ENCODE data around the gene TM9SF1. TPM values are rescaled to one million over a fixed set of nuclear protein-coding genes. Genes with fewer than 3 reads are reported as not detected.

TM9SF1 gene
- total and polyA plus RNA-seq, 2 of the 13 experiments (the other 11 are each of a cell fraction or from before 2014, with no cell fraction given) = 83.2 to 110 TPM

- TF ChIP-seq U2AF2 (IDR thresholded peaks at IDR 0.05; ENCODE audit: low read depth, low read length) = peak; percentile 81; the same call in 1 of the 2 replicates
- TF ChIP-seq BORCS8-MEF2B (CRISPR knock-in tag; IDR thresholded peaks at IDR 0.05) = peak; percentile 94
- TF ChIP-seq, protein P1, sequence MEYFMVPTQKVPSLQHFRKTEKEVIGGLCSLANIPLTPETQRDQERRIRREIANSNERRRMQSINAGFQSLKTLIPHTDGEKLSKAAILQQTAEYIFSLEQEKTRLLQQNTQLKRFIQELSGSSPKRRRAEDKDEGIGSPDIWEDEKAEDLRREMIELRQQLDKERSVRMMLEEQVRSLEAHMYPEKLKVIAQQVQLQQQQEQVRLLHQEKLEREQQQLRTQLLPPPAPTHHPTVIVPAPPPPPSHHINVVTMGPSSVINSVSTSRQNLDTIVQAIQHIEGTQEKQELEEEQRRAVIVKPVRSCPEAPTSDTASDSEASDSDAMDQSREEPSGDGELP (IDR thresholded peaks at IDR 0.05; ENCODE audit: borderline replicate concordance, low read depth) = peak; percentile 83
- TF ChIP-seq NR2F2 (IDR thresholded peaks at IDR 0.05; ENCODE audit: borderline replicate concordance, low read depth) = peak; percentile 68
- TF ChIP-seq HOXA3 (CRISPR knock-in tag; IDR thresholded peaks at IDR 0.05) = peak; percentile 95
- TF ChIP-seq CHD2 (IDR thresholded peaks at IDR 0.05; ENCODE audit: low read depth, low read length) = no peak; the same call in 1 of the 2 replicates
- TF ChIP-seq, protein P2, sequence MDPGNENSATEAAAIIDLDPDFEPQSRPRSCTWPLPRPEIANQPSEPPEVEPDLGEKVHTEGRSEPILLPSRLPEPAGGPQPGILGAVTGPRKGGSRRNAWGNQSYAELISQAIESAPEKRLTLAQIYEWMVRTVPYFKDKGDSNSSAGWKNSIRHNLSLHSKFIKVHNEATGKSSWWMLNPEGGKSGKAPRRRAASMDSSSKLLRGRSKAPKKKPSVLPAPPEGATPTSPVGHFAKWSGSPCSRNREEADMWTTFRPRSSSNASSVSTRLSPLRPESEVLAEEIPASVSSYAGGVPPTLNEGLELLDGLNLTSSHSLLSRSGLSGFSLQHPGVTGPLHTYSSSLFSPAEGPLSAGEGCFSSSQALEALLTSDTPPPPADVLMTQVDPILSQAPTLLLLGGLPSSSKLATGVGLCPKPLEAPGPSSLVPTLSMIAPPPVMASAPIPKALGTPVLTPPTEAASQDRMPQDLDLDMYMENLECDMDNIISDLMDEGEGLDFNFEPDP (CRISPR knock-in tag; conservative IDR thresholded peaks at IDR 0.05) = no peak
- TF ChIP-seq, protein P3, sequence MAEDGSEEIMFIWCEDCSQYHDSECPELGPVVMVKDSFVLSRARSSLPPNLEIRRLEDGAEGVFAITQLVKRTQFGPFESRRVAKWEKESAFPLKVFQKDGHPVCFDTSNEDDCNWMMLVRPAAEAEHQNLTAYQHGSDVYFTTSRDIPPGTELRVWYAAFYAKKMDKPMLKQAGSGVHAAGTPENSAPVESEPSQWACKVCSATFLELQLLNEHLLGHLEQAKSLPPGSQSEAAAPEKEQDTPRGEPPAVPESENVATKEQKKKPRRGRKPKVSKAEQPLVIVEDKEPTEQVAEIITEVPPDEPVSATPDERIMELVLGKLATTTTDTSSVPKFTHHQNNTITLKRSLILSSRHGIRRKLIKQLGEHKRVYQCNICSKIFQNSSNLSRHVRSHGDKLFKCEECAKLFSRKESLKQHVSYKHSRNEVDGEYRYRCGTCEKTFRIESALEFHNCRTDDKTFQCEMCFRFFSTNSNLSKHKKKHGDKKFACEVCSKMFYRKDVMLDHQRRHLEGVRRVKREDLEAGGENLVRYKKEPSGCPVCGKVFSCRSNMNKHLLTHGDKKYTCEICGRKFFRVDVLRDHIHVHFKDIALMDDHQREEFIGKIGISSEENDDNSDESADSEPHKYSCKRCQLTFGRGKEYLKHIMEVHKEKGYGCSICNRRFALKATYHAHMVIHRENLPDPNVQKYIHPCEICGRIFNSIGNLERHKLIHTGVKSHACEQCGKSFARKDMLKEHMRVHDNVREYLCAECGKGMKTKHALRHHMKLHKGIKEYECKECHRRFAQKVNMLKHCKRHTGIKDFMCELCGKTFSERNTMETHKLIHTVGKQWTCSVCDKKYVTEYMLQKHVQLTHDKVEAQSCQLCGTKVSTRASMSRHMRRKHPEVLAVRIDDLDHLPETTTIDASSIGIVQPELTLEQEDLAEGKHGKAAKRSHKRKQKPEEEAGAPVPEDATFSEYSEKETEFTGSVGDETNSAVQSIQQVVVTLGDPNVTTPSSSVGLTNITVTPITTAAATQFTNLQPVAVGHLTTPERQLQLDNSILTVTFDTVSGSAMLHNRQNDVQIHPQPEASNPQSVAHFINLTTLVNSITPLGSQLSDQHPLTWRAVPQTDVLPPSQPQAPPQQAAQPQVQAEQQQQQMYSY (CRISPR knock-in tag; IDR thresholded peaks at IDR 0.05) = peak; percentile 71; the same call in 1 of the 2 replicates
- peak; percentile 62; the same call in 1 of the 2 replicates for TF ChIP-seq NR1H2 (CRISPR knock-in tag; IDR thresholded peaks at IDR 0.05; ENCODE audit: borderline replicate concordance, low read depth)
- TF ChIP-seq ZNF275 (CRISPR knock-in tag; IDR thresholded peaks at IDR 0.05; ENCODE audit: borderline replicate concordance) = peak; percentile 87; the same call in 1 of the 2 replicates
- no peak; the same call in 1 of the 2 replicates for TF ChIP-seq LCORL (IDR thresholded peaks at IDR 0.05)
- peak; percentile 99 for TF ChIP-seq LCORL (CRISPR knock-in tag; IDR thresholded peaks at IDR 0.05)
- TF ChIP-seq NFKBIZ (CRISPR knock-in tag; IDR thresholded peaks at IDR 0.05) = peak; percentile 98
- TF ChIP-seq ATF3 (CRISPR knock-in tag; IDR thresholded peaks at IDR 0.05) = peak; percentile 64; the same call in 1 of the 2 replicates
- TF ChIP-seq, protein P4, sequence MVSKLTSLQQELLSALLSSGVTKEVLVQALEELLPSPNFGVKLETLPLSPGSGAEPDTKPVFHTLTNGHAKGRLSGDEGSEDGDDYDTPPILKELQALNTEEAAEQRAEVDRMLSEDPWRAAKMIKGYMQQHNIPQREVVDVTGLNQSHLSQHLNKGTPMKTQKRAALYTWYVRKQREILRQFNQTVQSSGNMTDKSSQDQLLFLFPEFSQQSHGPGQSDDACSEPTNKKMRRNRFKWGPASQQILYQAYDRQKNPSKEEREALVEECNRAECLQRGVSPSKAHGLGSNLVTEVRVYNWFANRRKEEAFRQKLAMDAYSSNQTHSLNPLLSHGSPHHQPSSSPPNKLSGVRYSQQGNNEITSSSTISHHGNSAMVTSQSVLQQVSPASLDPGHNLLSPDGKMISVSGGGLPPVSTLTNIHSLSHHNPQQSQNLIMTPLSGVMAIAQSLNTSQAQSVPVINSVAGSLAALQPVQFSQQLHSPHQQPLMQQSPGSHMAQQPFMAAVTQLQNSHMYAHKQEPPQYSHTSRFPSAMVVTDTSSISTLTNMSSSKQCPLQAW (CRISPR knock-in tag; IDR thresholded peaks at IDR 0.05) = peak; percentile 99
- TF ChIP-seq MED8 (CRISPR knock-in tag; IDR thresholded peaks at IDR 0.05; ENCODE audit: insufficient replicate concordance) = peak; percentile 25
- TF ChIP-seq DNMT1 (CRISPR knock-in tag; IDR thresholded peaks at IDR 0.05) = no peak; the same call in 1 of the 2 replicates
- peak; percentile 56; the same call in 1 of the 2 replicates for TF ChIP-seq MXD1 (CRISPR knock-in tag; IDR thresholded peaks at IDR 0.05)
Observed at GRCh38 chr14:24160850-24161804, 34.1 kb downstream of the TM9SF1 start, which contains the start of gene IRF9 (continued).
